Gastroesophageal sphincter (tissue), 3 donors: ENCODE results near the gene HCRTR2.

ENCODE experiments used
- EP300 ChIP-seq: sonication (generic); formaldehyde crosslinking; IDR thresholded peaks from one replicate; pipeline ENCODE4 v1.6.1; 2017; ENCODE audit warnings: antibody characterized with exemption, mild to moderate bottlenecking
- POLR2AphosphoS5 ChIP-seq: sonication (generic); formaldehyde crosslinking; IDR thresholded peaks from one replicate; pipeline ENCODE4 v1.6.1; 2017; ENCODE audit warnings: antibody characterized with exemption
- TF ChIP-seq, protein P1 (sequence below), 4 experiments: fragments of 200-600 bp in 2 of 4; fragments of 450-650 bp in 2 of 4; sonication (generic) in 1 of 4; IDR thresholded peaks; one replicate each; pipeline ENCODE4 v1.5.1; 2017 to 2019; ENCODE audit warnings: antibody characterized with exemption in 4 of 4, mild to moderate bottlenecking in 2 of 4, moderate library complexity in 2 of 4

DNA sequence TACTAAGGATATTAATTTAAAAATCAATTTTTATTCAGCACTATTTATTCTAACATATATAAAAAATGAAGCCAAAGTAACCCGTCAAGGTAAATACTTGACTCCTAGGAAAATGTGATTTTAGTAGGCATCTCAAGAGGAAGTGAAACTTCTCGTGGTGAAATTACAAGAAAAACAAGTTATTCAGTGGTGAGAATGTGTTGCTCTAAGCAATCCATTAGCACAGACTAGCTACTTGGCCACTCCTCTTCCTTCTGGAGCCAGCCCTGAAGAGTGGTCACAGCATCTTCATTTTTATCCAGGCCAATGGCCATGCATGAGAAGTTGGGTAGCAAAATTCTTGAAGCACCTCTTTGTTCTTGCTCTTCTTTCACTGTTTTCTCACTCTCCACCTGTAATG, 112.5 kb downstream of the HCRTR2 start:
- TF ChIP-seq POLR2AphosphoS5 (no peak), EP300 (no peak)
- TF ChIP-seq, protein P1, sequence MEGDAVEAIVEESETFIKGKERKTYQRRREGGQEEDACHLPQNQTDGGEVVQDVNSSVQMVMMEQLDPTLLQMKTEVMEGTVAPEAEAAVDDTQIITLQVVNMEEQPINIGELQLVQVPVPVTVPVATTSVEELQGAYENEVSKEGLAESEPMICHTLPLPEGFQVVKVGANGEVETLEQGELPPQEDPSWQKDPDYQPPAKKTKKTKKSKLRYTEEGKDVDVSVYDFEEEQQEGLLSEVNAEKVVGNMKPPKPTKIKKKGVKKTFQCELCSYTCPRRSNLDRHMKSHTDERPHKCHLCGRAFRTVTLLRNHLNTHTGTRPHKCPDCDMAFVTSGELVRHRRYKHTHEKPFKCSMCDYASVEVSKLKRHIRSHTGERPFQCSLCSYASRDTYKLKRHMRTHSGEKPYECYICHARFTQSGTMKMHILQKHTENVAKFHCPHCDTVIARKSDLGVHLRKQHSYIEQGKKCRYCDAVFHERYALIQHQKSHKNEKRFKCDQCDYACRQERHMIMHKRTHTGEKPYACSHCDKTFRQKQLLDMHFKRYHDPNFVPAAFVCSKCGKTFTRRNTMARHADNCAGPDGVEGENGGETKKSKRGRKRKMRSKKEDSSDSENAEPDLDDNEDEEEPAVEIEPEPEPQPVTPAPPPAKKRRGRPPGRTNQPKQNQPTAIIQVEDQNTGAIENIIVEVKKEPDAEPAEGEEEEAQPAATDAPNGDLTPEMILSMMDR (IDR thresholded peaks at IDR 0.05) = no peak
